ENCODE data around the gene SUPT20H. TPM values are rescaled to one million over a fixed set of nuclear protein-coding genes. Genes with fewer than 3 reads are reported as not detected.

The SUPT20H gene
- polyA plus RNA-seq, 3 donors = 24.7 to 39.8 (median 35.5) TPM

DNA sequence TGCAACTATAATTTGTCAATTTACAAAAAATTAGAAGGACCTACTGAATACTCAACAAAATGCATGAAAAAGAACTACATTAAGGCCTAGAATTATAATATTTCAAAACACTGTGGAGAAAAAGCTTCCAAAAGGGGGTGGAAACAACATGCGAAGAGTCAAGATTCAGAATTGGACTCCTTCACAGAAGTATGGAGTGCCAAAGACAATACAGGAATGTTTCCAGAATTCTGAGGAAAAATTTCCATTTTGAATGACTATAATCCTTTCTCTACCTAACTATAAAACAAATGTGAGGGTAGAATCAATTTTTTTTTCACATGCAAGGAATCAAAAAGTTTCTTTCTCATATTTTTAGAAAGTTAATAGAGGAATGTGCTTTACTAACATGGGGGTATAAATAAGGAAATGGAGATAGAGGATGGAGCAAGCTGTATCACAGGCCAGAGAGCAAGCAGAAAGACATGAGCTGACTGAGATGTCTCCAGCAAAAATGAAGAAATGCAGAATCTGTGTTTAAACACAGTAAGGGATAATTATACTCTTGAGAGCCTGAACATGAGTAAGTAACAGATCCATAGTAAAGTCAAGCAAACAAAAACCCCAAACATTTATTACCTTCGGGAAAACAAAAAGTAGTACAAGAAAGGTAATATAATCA, 99.9 kb downstream of the SUPT20H start:
- Histone ChIP-seq H3K36me3 (replicated peaks in 1 of 2; ENCODE audit: control insufficient read depth in 1 of 2, insufficient read depth in 2 of 2, low read length in 2 of 2) (peaks cover 40 to 82% of the 10 kb centered on the region in 2 donors), H3K9ac (ENCODE audit: insufficient read depth, low read length, poor library complexity, severe bottlenecking) (no peak overlapping the region), H3K27ac (ENCODE audit: low read depth in 1 of 2, low read length in 2 of 2) (no peak overlapping the region), H3K27me3 (ENCODE audit: control insufficient read depth in 2 of 2, insufficient read depth in 2 of 2, low read length in 2 of 2) (no peaks in the 10 kb centered on the region), H3K4me3 (replicated peaks in 1 of 3; ENCODE audit: low read depth in 2 of 3, low read length in 3 of 3) (no peak overlapping the region), H3K79me2 (ENCODE audit: insufficient read depth, low read length) (no peaks in the 10 kb centered on the region), H3K9me3 (replicated peaks in 1 of 2; ENCODE audit: control insufficient read depth in 1 of 2, insufficient read depth in 1 of 2, low read length in 2 of 2) (no peaks in the 10 kb centered on the region), H3K4me2 (replicated peaks; ENCODE audit: extremely low read depth, low read length, poor library complexity, severe bottlenecking) (no peak overlapping the region), H3K4me1 (ENCODE audit: control insufficient read depth in 1 of 2, insufficient read depth in 2 of 2, low read length in 2 of 2) (no peaks in the 10 kb centered on the region), H4K20me1 (ENCODE audit: insufficient read depth, low read length) (no peaks in the 10 kb centered on the region), H2AFZ (ENCODE audit: insufficient read depth, low read depth, low read length, poor library complexity, severe bottlenecking) (no peak overlapping the region)
- no peak for DNase-seq
- Mint-ChIP-seq H3K27ac (no peak overlapping the region), H3K27me3 (ENCODE audit: low read depth in 3 of 3) (no peaks in the 10 kb centered on the region), H3K4me1 (no peaks in the 10 kb centered on the region), H3K9me3 (no peaks in the 10 kb centered on the region), H3K4me3 (no peak overlapping the region), H3K36me3 (peaks cover 59 to 71% of the 10 kb centered on the region in 2 donors)
- TF ChIP-seq, protein P1, sequence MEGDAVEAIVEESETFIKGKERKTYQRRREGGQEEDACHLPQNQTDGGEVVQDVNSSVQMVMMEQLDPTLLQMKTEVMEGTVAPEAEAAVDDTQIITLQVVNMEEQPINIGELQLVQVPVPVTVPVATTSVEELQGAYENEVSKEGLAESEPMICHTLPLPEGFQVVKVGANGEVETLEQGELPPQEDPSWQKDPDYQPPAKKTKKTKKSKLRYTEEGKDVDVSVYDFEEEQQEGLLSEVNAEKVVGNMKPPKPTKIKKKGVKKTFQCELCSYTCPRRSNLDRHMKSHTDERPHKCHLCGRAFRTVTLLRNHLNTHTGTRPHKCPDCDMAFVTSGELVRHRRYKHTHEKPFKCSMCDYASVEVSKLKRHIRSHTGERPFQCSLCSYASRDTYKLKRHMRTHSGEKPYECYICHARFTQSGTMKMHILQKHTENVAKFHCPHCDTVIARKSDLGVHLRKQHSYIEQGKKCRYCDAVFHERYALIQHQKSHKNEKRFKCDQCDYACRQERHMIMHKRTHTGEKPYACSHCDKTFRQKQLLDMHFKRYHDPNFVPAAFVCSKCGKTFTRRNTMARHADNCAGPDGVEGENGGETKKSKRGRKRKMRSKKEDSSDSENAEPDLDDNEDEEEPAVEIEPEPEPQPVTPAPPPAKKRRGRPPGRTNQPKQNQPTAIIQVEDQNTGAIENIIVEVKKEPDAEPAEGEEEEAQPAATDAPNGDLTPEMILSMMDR (IDR thresholded peaks at IDR 0.05) = no peak
- intact Hi-C loops (cut with micrococcal nuclease) = no loop called here
- whole genome bisulfite sequencing (ENCODE audit: insufficient coverage) = no CpG with 5 or more reads among the region's 2 CpGs

Other genes with a start within 250 kb of the SUPT20H start
- 1 to 10 TPM; 1.1 to 3.3 (median 1.8) TPM for gene RFXAP, start 240.5 kb downstream of the SUPT20H start, polyA plus RNA-seq
- not detected for gene SMAD9, start 139.4 kb downstream of the SUPT20H start, polyA plus RNA-seq
- 10 to 100 TPM; 19.3 to 77.5 (median 73.3) TPM for gene ALG5, start 60.3 kb downstream of the SUPT20H start, polyA plus RNA-seq
- 10 to 100 TPM; 18.7 to 27.8 (median 22.3) TPM for gene EXOSC8, start 58.9 kb downstream of the SUPT20H start, polyA plus RNA-seq
- gene CSNK1A1L, start 46.0 kb upstream of the SUPT20H start, polyA plus RNA-seq = under 1 TPM in 1 of 3 donors, not detected in 2; 0.07 TPM